ENCODE data around the gene PTRH1. TPM values are rescaled to one million over a fixed set of nuclear protein-coding genes. Genes with fewer than 3 reads are reported as not detected.

Gene PTRH1
- total RNA-seq, 1 donor from 2014 or later = 13.9 TPM

DNA sequence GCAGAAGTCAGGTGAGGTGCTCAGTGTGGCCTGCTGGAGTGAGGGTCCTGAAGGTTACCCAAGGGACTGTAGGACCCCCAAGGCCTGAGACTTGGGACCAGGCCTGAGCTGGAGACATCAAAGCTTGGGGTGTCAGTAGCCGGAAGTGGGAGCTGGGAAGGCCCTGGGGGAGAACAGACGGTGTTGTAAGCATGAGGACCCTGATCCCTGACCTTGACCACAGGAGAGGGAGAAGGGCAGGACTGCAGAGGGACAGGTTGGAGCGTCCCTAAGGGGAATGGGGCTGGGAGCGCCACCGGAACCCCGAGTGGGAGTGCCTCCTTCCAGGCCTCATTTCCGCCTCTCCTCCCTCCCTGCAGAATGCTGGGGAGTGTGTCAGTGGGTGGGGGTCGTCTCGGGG is 949 bp upstream of the PTRH1 start:
- Histone ChIP-seq H3K9me3 (replicated peaks) (no peaks in the 10 kb centered on the region), H3K36me3 (no peaks in the 10 kb centered on the region), H3K27ac (replicated peaks) (peak overlapping the region; percentile 89), H3K4me1 (peaks cover 37% of the 10 kb centered on the region), H3K27me3 (ENCODE audit: low read depth) (no peaks in the 10 kb centered on the region), H3K4me3 (peak overlapping the region; percentile 94)
- DNase-seq = no peak
- intact Hi-C loops (cut with micrococcal nuclease) = no loop called here
- TF ChIP-seq, protein P1, sequence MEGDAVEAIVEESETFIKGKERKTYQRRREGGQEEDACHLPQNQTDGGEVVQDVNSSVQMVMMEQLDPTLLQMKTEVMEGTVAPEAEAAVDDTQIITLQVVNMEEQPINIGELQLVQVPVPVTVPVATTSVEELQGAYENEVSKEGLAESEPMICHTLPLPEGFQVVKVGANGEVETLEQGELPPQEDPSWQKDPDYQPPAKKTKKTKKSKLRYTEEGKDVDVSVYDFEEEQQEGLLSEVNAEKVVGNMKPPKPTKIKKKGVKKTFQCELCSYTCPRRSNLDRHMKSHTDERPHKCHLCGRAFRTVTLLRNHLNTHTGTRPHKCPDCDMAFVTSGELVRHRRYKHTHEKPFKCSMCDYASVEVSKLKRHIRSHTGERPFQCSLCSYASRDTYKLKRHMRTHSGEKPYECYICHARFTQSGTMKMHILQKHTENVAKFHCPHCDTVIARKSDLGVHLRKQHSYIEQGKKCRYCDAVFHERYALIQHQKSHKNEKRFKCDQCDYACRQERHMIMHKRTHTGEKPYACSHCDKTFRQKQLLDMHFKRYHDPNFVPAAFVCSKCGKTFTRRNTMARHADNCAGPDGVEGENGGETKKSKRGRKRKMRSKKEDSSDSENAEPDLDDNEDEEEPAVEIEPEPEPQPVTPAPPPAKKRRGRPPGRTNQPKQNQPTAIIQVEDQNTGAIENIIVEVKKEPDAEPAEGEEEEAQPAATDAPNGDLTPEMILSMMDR (IDR thresholded peaks at IDR 0.05; ENCODE audit: borderline replicate concordance) = no peak

DNA sequence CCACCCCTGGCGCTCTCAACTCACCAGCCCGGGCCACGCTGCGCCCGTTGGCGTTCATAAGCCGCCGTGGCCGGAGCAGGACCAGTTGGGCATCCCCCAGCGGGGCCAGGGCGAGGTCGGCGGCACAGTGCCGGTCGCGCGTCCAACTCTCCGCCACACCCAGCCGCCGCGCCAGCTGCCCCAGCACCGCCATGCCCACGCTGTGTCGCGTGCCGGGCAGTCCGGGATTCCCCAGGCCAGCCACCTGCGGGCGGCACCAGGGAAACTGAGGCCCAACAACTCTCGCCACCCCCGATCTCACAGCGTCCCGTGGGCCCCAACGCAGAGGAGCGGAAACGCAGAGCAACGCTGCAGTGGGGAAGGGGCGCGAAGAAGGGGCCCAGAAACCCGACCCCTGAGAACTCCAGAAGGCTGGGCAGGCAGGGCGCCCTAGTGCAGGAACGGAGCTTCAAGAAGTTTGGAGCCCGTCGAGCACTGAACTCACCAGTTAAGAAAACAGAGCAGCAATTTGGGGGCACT is 453 bp downstream of the PTRH1 start:
- TF ChIP-seq, protein P1 (IDR thresholded peaks at IDR 0.05; ENCODE audit: borderline replicate concordance) = no peak
- Histone ChIP-seq H3K4me1 (peaks cover 37% of the 10 kb centered on the region), H3K27ac (replicated peaks) (peak overlapping the region; percentile 89), H3K4me3 (peak overlapping the region; percentile 94), H3K27me3 (ENCODE audit: low read depth) (no peaks in the 10 kb centered on the region), H3K36me3 (no peaks in the 10 kb centered on the region), H3K9me3 (replicated peaks) (no peaks in the 10 kb centered on the region)
- peak; percentile 37 for DNase-seq
- intact Hi-C loops (cut with micrococcal nuclease) = no loop called here

- intact Hi-C loops (cut with micrococcal nuclease) = no loop called here
- Histone ChIP-seq H3K36me3 (no peaks in the 10 kb centered on the region), H3K27ac (replicated peaks) (no peak overlapping the region), H3K4me3 (peak overlapping the region; percentile 94), H3K4me1 (peaks cover 37% of the 10 kb centered on the region), H3K9me3 (replicated peaks) (no peaks in the 10 kb centered on the region), H3K27me3 (ENCODE audit: low read depth) (no peaks in the 10 kb centered on the region)
- TF ChIP-seq, protein P1 (IDR thresholded peaks at IDR 0.05; ENCODE audit: borderline replicate concordance) = no peak
- DNase-seq = no peak
These were observed 1.3 kb downstream of the PTRH1 start for GRCh38 chr9:127714020-127714750.

DNA sequence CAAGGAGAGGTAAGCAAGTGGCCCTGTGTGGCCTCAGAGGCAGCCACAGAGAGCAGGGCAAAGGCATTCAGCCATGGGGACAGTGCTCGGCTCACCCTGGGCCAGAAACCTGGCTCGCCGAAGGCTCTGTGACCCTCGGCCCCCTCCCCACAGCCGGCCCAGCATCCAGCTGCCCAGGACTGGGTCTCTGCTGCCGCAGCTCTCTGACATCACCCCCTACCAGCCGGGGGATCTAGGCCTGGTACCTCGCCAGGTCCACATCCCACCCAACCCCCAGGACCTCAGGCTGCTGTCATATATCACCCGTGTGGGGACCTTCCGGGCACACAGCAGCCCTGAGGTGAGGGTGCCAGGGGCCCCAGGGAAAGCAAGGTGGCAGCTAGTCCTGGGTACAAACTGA is 2.6 kb downstream of the PTRH1 start:
- Histone ChIP-seq H3K27me3 (ENCODE audit: low read depth) (no peaks in the 10 kb centered on the region), H3K9me3 (replicated peaks) (no peaks in the 10 kb centered on the region), H3K27ac (replicated peaks) (no peak overlapping the region), H3K4me3 (no peak overlapping the region), H3K36me3 (no peaks in the 10 kb centered on the region), H3K4me1 (peaks cover 32% of the 10 kb centered on the region)
- no peak for DNase-seq
- TF ChIP-seq, protein P1 (IDR thresholded peaks at IDR 0.05; ENCODE audit: borderline replicate concordance) = no peak
- intact Hi-C loops (cut with micrococcal nuclease) = no loop called here

- intact Hi-C loops (cut with micrococcal nuclease) = no loop called here
- no peak for DNase-seq
- TF ChIP-seq, protein P1 (IDR thresholded peaks at IDR 0.05; ENCODE audit: borderline replicate concordance) = no peak
- peaks cover 27% of the 10 kb centered on the region for H3K4me1 ChIP-seq
- H3K4me3 ChIP-seq = no peak overlapping the region
- H3K27me3 ChIP-seq (ENCODE audit: low read depth) = no peaks in the 10 kb centered on the region
- H3K9me3 ChIP-seq (replicated peaks) = no peaks in the 10 kb centered on the region
- H3K27ac ChIP-seq (replicated peaks) = no peak overlapping the region
- no peaks in the 10 kb centered on the region for H3K36me3 ChIP-seq
These were observed 3.1 kb downstream of the PTRH1 start for GRCh38 chr9:127712371-127712770.

Data from left ventricle myocardium inferior (tissue), 1 donor.